GM21390 (cell line): ENCODE results near the gene TRIO.

ENCODE experiments used
- ATAC-seq: cut with Tn5 transposase; IDR thresholded peaks from one replicate; pipeline ENCODE4 v1.9.1; 2021; ENCODE audit not compliant: unreplicated experiment

The TRIO gene

DNA sequence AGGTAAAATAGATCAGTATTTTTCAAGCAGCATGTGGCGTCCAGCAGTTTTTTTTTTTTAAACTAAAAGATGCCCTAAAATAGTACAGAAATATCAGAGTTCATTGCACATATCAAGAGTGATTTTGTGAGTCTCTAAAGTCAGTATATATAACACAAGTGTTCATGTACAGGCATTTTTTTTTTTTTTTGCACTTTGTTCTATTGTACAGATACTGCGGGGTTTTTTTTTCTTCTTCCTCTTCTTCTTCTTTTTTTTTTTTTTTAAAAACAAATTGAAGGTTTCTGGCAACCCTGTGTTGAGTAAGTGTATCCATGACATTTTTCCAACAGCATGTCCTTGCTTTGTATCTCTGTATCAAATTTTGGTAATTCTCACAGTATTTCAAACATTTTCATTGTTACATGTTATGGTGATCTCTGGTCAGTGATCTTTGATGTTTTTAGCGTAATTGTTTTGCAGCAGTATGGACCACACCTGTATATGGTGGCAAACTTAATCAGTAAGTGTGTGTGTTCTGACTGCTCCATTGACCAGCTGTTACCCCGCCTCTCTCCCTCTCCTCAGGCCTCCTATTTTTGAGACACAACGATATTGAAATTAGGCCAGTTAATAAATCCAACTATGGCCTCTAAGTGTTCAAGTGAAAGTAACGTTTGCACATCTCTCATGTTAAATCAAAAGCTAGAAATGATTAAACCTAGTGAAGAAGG, 76.8 kb downstream of the TRIO start:
- no peak for ATAC-seq

GRCh38 chr5:14220642-14221041, 77.5 kb downstream of the TRIO start:
- ATAC-seq, result no peak

- no peak for ATAC-seq
These were observed 78.6 kb downstream of the TRIO start for GRCh38 chr5:14221732-14222131.

GRCh38 chr5:14222206-14222605, 79.1 kb downstream of the TRIO start:
- no peak for ATAC-seq

DNA sequence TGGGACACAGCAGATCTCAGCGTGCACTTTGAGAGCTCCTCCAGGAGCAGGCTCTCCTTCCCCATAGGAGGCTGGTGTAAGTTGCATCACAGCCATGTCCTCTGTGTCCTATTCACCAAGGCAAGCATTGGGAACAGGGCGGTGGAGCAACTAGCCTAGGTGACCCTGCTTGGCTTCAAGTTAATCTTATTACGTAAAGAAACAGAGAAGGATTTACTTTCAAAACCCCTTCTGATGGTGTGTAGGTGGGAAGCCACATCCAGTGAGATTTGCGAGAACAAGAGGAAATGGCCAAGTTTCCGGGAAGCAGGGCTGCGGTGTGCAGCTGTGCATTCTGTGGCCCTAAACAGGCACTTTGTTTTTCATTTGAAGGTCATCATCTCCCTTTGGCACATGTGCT, 80.2 kb downstream of the TRIO start:
- no peak for ATAC-seq

GRCh38 chr5:14225173-14225834, 82.2 kb downstream of the TRIO start:
- peak; percentile 46 for ATAC-seq

- ATAC-seq, result no peak
These were observed 83.0 kb downstream of the TRIO start for GRCh38 chr5:14226149-14226548.

DNA sequence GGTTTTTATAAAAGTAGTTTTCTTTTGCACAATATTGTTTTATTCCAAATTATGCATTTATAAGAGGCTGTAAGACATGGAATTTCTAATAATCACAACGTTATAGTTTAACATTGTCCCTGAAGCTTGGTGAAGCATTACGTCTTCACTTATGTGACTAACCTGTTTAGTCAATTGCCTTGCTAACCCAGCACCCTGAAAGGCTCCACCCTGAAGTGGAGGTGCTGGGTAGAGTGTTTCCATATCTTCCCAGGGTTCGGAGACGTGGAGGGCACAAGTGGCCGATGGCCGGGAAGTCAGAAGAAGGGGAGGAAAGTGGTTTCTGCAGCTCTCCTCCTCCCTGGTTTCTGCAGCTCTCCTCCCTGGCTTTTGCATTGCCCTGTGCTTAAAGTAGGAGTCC, 83.4 kb downstream of the TRIO start:
- no peak for ATAC-seq

- no peak for ATAC-seq
These were observed 83.8 kb downstream of the TRIO start for GRCh38 chr5:14226992-14227391.

DNA sequence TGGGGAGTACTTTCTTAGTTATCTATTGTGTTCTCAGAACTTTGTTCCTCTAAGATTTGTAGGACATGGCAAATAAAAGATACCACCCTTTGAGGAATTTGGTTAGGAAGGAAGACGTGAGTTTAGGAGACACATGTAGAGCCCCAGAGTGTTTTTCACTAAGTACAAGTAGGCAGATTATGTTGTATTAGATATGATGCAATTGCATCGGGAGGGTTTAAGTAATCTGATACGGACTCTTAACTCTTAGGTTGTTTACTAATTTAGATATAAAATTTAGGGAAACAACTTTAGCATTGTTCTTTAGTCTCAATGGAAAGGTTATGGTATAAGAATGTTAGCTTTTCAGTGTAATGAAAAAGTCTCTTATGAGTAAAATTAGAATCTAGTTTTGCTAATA, 84.4 kb downstream of the TRIO start:
- ATAC-seq, result no peak

- ATAC-seq, result no peak
These were observed 85.1 kb downstream of the TRIO start for GRCh38 chr5:14228219-14228618.

DNA sequence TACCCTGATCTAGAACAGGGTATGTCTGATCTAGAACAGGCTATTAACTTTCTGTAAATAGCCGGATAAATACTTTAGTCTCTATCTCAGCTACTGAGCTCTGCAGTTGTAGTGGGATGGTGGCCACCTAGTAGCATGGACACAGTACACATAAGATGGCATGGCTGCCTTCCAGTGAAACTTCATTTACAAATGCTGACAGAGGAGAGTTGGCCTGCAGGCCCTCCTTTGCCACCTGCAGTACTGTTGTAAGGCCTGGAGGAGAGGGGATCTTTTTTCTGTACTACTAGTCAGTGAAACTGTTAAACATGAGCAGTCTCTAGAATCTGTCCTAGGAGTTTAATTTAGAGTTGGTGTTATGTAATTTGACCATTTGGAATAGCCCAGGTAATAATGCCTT, 86.0 kb downstream of the TRIO start:
- ATAC-seq, result no peak

GRCh38 chr5:14229734-14230133, 86.6 kb downstream of the TRIO start:
- ATAC-seq, result no peak

DNA sequence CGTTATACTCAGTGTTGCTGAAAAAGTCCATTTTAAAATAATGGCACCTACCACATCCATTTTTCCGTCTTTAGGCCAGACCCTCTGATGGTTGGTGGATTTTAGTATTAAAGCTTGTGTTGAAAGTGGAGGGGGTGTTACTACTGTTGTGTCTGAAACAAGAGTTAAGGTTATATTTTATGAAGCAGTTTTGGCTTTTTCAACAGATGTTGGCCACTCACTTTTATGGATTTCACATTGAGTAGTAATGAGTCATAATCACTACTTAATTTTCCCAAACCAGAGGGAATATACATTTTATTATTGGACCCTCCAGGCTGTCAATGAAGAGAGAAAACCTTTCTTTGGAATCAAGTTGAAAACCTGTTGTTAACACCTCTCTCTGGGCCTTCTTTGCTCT, 88.0 kb downstream of the TRIO start:
- no peak for ATAC-seq

GRCh38 chr5:14231890-14232289, 88.7 kb downstream of the TRIO start:
- no peak for ATAC-seq

GRCh38 chr5:14234204-14234603, 91.1 kb downstream of the TRIO start:
- ATAC-seq, result no peak

GRCh38 chr5:14235872-14236271, 92.7 kb downstream of the TRIO start:
- ATAC-seq, result no peak

DNA sequence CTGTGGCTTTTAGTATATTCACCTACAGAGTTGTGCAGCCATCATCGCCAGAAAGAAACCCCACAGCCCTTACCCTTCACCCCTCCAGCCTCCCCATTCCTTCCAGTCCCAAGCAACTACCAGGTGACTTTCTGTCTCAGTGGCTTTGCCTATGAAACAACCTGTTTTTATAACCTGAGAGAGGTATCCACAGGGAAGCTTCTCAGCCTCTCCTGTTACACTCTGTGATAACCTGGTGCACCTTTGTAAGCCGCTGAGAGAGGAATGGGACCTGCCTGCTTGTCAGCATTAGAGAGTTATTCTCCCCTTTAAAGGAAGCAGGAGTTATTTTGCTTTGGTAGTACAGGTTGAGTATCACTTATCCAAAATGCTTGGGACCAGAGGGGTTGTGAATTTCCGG, 93.6 kb downstream of the TRIO start:
- ATAC-seq, result no peak

DNA sequence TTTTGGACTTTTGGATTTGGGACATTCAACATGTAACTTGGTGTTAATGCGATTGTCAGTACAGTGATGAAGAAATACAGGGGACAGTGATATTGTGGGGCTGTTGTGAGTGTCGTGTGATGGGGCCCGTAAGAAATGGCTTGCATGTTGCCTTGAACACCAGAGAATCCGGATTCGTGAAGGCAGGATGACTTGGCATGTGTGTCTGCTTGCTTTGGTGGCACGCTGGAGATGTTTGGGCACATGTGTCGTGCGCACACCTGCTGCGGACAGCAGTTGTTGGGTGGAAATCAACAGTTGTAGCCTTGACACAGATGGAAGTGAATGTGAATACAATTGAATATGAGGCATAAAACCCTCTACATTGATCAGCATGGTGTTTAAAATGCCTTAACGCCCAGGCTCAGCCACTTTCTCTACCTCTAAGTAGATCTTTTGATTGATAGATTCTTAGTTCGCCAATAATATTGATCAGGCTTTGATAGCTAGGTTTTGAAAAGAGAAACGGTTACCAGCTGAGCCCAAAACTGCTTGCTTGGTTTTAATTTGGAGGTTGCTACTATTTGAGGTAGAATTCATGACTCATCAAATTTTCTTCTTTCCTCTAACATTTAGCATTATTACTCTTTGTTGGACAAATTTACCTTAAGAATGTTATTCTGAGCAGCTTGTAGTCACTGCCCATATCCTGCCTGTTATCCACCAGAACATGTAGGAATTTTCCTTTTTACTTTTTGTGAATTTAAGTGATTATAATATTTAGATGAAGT, 94.4 kb downstream of the TRIO start:
- no peak for ATAC-seq

- no peak for ATAC-seq
These were observed 95.1 kb downstream of the TRIO start for GRCh38 chr5:14238272-14238671.

GRCh38 chr5:14239404-14239803, 96.3 kb downstream of the TRIO start:
- ATAC-seq, result no peak

- ATAC-seq, result no peak
These were observed 96.8 kb downstream of the TRIO start for GRCh38 chr5:14239951-14240350.
